Gastroesophageal sphincter (tissue), 3 donors: Measurements from ENCODE around the gene STX1B.

Experiments used
- POLR2A ChIP-seq, 2 donors: fragments of 450-650 bp; IDR thresholded peaks; one replicate each; pipeline ENCODE4 v1.6.1; 2017; ENCODE audit warnings: antibody characterized with exemption in 2 of 2, mild to moderate bottlenecking in 2 of 2, moderate library complexity in 1 of 2
- TF ChIP-seq, protein P1 (sequence below), 4 experiments: fragments of 200-600 bp in 2 of 4; fragments of 450-650 bp in 2 of 4; sonication (generic) in 1 of 4; IDR thresholded peaks; one replicate each; pipeline ENCODE4 v1.5.1; 2017 to 2019; ENCODE audit warnings: antibody characterized with exemption in 4 of 4, mild to moderate bottlenecking in 2 of 4, moderate library complexity in 2 of 4

DNA sequence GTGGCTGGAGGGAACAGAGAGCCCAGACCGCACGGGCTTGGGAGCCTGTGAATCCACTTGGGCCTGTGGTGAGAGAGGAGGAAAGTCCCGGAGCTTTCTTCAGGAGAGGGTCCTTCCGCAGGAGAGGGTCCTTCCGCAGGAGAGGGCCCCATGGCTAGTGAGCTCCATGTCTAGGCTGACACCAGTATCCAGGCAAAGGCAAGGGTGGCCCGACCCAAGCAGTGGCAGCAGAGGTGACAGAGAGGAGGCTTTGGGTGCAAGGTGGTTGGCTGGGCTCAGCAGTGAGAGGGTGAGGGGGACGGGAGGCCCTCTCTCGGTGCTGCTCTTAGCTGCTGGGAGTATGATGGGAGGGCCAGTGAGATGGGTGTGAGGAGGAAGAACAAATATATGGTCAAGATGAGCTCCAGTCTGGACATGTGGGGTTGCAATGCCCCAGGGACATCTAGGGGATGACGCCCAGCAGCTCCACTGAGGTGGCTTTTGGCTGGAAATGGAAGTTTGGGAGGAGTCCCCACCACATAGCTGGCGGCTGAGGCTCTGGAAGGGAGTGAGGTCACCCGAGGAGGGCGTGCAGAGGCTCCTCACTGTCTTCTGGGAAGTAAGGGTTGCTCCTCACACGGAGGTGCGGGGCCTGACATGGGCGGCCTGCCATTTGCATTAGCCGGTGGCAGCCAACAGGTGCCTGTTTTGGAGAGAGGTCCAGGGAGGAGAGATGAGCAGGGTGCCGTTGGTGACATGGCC is 27.7 kb downstream of the STX1B start:
- TF ChIP-seq, protein P1, sequence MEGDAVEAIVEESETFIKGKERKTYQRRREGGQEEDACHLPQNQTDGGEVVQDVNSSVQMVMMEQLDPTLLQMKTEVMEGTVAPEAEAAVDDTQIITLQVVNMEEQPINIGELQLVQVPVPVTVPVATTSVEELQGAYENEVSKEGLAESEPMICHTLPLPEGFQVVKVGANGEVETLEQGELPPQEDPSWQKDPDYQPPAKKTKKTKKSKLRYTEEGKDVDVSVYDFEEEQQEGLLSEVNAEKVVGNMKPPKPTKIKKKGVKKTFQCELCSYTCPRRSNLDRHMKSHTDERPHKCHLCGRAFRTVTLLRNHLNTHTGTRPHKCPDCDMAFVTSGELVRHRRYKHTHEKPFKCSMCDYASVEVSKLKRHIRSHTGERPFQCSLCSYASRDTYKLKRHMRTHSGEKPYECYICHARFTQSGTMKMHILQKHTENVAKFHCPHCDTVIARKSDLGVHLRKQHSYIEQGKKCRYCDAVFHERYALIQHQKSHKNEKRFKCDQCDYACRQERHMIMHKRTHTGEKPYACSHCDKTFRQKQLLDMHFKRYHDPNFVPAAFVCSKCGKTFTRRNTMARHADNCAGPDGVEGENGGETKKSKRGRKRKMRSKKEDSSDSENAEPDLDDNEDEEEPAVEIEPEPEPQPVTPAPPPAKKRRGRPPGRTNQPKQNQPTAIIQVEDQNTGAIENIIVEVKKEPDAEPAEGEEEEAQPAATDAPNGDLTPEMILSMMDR (IDR thresholded peaks at IDR 0.05): no peak
- no peak for TF ChIP-seq POLR2A (IDR thresholded peaks at IDR 0.05)
